Measurements from ENCODE around the gene RAB9A.
"Not testable (repeated sequence)": the region's sequence is repeated elsewhere in the genome, so short reads cannot be mapped to it uniquely, and the experiment has no call there.

Gene RAB9A

DNA sequence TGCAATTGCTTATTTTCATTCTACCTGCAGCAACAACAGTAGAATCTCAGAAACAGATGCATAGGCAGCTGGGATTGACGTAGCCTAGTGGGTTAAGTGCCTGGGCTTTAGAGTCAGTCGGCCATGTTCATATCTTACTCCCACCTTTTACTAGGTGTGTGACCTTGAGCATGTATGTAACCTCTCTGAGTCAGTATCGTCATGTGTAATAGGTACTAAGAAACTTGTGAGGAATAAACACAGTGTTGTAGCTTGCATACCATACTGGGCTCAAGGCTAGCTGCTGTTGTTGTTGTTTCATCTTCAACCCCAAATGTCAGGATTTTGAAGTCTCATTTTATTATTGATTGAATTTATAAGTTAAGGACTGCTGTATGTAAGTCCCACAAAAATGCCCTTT lies 14.2 kb downstream of the RAB9A start:
- DNase-seq = no peak

DNA sequence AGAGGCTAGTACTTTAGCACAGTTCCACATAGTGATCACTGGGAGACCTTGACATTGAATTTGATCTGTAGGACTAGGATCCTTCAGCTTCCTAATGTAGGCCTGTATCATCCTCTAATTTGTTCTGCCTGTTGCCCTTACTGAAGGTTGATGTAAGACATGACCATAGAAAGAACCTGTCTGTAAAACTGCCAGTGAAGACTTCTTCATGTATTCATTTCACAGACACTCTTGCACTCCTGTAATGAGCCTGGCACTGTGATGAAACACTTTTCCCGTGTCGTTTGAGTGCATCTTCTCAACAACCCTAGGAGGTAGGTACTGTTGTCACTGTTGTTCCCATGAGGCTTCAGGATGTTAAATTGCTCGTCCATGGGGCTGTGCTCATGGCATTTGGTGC lies 14.7 kb downstream of the RAB9A start:
- DNase-seq = no peak

DNA sequence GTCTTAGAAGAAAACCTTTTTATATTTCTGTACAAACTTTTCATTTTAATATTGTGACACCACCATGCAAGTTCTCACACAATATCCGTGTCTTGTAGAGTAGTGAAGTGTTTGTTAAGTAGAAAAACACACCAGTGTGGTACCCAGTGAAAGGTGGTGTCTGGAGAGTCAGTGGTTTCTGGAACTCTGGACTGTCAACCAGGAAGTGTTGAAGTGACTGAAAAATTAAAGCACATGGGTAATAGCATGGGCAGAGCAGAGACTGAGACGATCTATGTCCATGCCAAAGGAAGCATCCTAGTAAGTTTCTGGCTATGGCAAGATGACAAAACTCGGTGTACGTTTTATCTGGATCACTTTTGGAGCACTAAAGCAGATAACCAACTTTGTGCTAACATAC lies 22.2 kb downstream of the RAB9A start:
- no peak for DNase-seq

DNA sequence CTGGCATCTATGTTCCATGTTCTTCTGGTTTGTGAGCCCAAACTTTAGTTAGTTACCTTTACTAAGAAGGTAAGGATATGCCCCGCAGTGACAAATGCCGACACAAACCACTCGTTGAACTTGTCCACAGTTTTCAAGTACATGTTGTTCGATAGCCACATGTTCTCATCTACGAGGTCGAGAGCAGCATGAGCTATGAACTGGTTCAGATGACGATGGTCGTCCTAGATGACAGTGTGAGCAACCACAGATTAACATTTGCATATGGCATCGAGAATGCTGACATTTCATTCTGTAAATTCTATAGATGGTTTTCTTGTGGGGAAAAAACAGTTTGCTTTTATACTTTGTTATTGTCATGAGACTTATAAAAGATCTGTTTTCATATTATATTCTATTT lies 27.5 kb downstream of the RAB9A start:
- no peak for DNase-seq

DNA sequence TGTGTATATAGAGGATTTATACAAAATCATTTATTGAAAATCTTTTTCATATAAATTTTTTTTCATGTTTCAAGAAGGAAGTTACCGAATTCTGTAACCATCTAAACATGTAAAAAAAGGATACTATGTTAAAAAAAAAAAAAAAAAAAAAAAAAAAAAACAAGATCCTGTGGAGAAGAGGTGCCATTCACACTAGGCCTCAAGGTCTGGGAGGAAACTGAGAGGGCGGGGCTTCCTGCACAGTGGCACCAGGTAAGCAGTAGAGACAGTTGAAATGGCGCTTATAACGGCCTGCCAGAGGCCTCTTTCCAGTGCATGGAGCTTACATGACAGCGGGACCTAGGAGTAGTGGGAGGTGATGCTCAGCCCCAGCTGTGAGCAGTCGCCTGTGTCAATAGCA lies 28.0 kb downstream of the RAB9A start:
- no peak for DNase-seq

DNA sequence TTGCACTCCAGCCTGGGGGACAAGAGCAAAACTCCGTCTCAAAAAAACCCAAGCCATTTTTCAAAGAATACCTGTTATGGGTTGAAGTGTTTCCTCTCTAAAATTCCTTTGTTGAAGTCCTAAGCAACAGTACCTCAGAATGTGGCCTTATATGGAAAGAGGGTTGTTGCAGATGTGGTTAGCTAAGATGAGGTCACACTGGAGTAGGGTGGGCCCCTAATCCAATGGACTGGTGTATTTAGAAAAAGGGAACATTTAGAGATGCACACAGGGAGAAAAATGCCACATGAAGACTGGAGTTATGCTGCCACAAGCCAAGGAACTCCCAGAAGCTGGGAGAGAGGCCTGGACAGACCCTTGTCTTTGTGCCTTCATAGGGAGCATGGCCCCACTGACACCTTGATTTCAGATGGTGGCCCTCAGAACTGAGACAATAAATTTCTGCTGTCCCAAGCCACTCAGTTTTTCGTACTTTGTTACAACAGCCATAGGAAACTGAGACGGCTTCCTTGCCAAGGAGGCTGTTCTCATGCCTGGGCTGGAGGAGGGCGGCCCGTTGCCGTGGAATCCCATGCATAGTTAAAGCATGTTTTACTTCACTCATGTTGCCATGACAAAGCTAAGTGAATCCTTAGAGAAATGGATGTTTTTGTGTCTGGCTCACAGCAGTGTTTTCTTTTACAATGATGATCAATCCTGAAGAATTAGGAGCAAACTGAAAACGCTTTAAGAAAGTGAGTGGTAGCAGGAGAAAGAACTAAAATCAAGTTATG lies 29.0 kb downstream of the RAB9A start:
- DNase-seq = peak; percentile 61

DNA sequence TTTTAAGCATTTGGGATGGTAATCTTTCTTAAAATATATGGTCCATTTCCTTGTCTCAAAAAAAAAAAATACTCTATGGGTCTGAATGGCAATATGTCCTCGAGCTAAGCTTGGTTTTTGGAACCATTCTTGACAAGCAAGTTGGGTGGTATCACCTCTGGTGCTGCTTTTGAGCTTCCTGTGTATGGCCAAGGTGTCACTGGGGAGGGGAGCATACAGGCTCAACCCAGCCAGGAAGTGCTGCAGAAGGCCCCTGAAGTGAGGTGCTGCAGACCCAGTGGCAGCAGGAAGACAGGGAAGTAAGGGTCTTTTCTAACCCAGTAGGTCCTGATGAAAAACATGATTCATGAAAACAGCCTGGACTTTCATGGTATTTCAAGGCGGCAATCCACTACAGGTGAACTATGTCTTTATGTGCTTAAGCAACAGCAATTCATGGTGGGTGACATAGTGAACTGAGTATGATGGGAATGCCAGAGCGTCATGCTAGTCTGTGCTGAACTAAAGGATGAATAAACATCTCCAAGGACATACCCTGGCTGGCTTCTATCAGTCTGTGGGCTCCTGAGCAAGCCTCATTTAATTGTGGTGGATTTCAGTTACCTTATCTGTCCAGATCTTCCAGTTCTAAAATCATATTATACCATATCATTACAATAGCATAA lies 30.4 kb downstream of the RAB9A start:
- no peak for DNase-seq

DNA sequence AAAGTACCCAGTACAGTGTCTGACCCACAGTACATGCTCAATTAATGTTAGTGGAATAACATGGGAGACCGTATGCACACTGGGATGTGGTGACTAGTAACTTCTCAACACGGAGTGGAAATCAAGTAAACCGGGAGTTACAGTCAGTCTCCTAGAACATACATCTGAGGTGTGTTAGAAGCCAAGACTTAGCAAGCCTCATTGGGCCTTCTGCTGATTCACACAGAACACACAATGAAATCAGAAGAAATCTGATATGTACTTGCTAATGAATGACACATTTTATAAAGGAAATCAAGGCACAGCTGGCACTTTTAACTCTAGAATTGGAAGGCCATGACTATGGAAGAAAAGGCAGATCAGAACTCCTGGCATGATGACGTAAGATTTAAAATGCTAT lies 32.4 kb downstream of the RAB9A start:
- no peak for DNase-seq

DNA sequence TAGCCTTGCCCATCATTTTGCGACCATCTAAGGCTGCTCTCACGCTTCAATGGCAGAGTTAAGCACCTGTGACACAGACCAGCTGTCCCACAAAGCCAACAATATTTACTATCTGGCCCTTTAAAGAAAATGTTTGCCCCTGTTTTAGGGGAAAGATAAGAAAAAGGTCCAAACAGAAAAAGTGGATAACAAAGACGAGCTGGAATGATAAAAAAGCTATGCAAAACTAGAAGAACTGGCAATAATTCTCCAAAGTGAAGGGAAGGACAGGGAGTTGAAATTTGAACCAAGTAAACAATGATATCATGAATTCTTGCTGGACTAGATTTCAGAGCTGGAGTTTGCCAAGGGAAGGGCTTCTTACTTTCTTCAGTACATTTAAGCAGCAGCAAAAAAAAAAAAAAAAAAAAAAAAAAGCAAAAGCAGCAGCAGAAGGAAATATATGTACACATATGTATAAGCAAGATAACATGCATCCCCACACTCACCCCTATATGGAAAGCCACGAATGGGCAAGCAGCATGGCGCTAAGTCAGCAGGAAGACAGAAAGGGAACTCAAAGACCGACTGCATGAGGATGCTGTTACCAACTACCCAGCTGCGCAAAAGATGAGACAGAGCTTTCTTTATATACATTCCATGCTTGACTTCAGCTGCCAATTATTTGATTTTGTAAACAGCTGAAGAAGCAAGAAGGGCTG lies 33.0 kb downstream of the RAB9A start:
- DNase-seq = peak; percentile 39

DNA sequence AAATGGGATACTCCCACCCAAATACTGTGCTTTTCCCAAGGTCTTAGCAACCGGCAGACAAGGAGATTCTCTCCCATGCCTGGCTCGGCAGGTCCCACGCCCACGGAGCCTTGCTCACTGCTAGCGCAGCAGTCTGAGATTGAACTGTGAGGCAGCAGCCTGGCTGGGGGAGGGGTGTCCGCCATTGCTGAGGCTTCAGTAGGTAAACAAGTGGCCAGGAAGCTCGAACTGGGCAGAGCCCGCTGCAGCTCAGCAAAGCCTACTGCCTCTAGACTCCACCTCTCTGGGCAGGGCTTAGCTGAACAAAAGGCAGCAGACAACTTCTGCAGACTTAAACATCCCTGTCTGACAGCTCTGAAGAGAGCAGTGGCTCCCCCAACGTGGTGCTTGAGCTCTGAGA lies 36.0 kb downstream of the RAB9A start:
- not testable (repeated sequence) for DNase-seq

DNA sequence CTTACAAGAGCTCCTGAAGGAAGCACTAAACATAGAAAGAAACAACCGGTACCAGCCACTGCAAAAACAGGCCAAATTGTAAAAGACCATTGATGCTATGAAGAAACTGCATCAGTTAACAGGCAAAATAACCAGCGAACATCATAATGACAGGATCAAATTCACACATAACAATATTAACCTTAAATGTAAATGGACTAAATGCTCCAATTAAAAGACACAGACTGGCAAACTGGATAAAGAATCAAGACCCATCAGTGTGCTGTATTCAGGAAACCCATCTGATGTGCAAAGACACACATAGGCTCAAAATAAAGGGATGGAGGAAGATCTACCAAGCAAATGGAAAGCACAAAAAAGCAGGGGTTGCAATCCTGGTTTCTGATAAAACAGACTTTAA lies 37.7 kb downstream of the RAB9A start:
- DNase-seq = not testable (repeated sequence)

DNA sequence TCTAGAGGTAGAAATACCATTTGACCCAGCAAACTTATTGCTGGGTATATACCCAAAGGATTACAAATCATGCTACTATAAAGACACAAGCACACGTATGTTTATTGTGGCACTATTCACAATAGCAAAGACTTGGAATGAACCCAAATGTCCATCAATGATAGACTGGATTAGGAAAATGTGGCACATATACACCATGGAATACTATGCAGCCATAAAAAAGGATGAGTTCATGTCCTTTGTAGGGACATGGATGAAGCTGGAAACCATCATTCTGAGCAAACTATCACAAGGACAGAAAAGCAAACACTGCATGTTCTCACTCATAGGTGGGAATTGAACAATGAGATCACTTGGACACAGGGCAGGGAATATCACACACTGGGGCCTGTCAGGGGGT lies 41.6 kb downstream of the RAB9A start:
- not testable (repeated sequence) for DNase-seq

DNA sequence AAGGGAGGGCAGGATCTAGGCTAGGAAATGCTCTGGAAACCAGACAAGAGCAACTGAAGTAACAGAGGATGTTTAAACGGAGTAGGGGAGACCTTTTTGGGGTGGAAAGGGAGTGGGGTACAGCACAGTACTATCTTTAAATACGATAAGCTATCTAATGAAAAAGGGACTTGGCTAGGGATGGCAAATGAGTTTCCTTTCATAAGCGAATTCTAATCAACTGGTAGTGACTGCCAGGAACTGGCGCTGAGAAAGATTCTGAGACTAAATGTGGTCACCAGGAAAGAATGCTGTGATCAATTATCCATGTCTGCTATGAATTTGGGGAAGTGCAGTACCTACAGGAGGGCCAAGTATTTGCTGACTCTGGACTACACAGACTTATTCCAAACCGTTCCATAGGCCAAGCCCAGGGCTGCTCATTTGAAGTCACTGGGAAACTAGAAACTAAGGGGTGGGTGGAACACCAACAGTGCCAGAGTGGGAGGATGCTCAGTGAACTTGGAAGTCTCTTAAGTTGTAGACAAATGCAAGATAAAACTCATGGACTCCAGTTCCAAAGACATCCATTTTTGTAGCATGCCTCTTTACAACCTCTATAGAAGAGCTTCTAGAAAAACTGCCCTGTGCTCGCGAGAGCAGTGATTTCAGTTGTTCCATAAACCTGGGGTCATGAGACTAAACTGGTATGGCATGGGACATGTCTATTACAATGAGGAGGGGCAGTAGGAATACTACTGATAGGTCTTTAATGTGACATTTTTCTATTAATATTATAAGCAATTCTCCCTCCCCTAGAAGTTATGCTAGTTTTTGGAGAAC lies 43.5 kb downstream of the RAB9A start:
- DNase-seq = peak; percentile 40

DNA sequence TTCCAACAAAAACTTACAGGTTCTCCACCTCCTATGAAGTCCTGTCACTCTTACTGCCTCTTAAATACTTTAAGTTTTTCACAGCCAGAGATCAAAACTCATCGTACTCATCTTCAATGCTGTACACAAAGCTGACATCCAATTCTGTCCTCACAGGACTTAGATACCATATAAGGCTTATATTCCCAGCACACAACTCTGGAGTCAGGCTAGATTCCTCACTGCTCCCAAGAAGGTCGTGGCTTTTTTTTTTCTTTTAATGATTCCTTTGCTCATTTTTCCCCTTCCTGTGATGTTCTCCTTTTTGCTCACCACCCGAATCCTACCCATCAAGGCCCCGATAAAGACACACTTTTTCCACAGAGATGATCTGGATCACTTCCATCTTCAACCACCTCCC lies 44.6 kb downstream of the RAB9A start:
- DNase-seq = no peak

DNA sequence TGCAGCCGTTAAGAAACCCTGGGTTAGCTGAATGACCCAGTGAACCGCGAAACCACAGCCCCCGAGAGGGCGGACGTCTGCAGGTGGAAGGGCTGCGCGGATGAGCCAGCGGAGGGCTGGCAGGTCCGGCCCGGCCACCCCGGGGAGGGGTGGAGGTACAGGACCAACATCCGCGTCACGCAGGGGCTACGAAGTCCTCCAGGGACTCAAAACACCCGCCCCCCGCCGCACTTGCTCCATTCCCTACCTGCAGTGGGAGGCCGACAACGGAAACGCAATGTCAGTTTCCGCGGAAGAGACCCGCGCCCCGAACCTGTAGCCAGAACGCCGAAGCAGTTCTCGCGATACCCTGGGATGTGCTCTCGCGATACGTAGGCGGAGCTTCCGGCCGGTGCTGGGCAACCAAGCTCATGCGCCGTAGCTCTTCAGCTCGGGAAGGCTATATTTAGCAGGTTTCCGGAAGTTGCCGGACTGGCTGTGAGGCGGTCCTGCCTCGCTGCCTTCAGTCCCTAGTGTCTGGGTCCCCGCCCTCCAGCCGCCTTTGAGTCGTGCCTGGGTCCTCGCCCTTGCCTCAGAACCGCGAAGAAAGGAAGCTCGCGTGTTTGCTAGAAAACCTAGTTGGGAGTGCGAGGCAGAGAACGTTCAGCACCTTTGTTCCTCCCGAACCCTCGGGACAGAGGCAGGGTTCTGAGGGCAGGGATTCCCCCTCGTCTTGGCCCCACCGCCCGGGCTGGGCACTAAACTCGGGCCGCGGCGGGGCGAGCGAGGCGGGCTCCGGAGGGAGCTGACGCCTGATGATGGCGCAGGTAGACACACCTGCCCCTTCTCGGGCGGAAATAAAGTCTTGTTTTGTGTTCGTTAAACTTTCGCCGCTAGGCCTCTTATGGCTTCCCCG lies 45.6 kb downstream of the RAB9A start, which contains the start of the genes OFD1 and TRAPPC2:
Gene OFD1 (plus strand): TSS at position 471 of the 895 bp plus-strand sequence. CDS start 324 bp downstream, at position 795.
Gene TRAPPC2 (minus strand): TSS at position 343 of the 895 bp plus-strand sequence. CDS start 14,657 bp downstream, outside the sequence.
- peak; percentile 93 for DNase-seq

DNA sequence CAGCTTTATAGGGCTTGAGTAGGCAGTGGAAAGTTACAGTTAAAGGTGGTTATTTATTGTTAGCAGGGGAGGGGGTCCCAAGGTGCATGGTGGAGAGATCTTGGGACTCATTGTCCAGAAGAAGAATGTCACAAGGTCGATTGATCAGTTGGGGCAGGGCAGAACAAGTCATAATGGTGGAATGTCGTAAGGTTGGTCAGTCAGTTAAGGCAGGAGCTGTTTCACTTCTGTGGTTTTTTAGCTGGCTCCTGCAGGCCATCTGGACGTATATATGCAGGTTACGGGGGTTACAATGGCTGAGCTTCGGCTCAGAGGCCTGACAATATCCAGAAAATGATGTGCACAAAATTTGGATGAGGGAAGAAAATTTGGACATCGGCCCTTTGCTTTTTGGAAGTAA lies 52.8 kb downstream of the RAB9A start:
- no peak for DNase-seq

DNA sequence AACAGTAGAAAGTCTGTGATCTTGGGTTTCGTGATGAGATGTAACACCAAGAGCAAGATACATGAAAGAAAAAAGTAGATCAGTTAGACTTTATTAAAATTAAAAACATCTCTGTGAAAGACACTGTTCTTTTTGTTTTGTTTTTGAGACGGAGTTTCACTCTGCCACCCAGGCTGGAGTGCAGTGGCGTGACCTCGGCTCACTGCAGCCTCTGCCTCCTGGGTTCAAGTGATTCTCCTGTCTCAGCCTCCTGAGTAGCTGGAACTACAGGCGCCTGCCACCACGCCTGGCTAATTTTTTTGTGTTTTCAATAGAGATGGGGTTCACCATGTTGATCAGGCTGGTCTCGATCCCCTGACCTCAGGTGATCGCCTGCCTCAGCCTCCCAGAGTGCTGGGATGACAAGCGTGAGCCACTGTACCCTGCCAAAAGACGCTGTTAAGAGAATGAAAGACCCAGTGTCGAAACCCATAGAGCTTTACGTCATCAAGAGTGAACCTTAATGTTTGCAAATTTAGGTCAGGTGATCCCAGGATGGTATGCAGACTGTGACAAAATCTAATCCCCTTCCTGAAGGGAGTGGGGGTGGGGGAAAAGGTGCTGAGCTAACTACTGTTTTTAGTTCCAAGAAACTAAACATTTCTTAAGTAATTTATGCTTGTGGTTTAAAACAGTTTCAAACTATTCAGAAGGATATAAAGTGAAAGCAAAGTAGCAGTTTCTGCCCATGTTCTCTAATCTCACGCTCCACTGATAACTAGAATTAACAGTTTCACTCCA lies 53.7 kb downstream of the RAB9A start:
- no peak for DNase-seq

DNA sequence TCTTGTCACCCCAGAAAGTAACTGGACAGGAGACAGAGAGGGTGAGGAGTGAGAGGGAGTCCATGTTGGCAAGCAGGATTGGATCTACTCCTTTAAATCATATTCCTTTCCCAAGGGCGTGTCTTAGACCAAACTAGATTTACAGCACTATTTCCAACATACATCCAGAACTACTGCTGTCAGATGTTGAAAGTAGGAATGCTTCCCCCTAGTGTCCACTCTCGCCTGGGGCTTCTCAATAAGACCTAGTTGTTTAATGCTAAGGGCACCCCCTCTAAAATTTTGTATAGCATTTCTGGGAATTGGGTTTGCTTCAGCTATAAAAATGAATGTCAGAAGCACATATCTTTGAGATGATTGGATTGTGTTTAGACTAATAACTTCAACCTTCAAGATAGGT lies 58.9 kb downstream of the RAB9A start:
- peak; percentile 62 for DNase-seq

DNA sequence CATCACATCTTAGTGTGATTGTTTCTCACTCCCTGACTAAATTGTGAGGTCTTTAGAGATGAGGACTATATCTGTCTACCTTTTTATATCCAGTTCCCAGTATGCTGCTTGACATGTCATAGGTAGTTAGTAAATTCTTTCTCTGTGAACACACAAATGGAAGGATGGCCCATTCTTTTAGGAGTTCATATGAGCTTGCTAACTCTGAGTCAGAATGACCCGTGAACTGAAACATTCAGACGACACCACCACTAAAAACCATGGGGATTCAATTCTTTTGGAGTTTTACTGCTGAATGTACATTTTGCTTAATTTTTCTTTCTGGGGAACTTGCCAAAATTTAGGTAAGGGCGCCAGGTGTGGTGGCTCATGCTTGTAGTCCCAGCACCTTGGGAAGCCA lies 59.6 kb downstream of the RAB9A start:
- DNase-seq = peak; percentile 24

DNA sequence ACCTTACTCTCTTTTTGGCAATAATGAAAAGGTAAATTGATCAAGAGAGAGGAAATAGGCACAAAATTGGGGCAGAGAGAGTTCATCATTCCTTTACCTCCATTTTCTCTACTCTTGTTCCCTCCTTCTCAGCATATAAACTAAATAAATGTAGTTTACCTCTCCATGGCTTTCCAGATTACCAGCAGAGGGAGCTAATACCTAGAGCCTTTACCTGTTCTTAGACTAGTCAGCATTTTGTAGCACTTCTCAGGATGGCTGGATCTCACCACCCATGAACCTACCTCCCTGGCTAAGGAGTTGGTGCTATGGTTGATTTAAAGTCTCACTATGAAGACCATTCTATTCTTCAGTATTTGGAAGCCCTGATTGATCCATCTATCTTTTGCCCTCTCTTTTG lies 61.3 kb downstream of the RAB9A start:
- peak; percentile 28 for DNase-seq

DNA sequence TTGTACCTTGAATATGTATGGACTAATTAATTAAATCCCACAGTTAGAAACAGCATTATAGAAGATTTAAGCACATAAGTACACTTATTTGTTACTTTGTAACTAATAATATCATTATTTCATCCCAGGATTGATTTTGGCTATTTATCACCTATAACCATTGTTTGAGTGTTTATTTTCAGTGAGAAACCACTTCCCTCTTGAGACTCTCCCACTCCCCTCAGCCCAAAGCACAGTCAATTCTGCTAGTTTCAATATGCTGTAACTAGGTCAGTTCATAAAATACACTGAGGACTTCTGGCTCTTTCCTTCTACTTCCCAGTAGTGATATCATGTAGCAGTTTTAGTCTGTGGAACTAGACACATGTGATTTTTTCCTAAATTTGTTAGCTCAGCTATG lies 61.9 kb downstream of the RAB9A start:
- no peak for DNase-seq

All from fibroblast of upper back skin (primary cell).